Caki2 (cell line): ENCODE data around the gene CAPN2. TPM values are rescaled to one million over a fixed set of nuclear protein-coding genes. Genes with fewer than 3 reads are reported as not detected.
A peak's percentile ranks its signal among the peaks of the same experiment; 100 is the strongest.
"Not testable (repeated sequence)": the region's sequence is repeated elsewhere in the genome, so short reads cannot be mapped to it uniquely, and the experiment has no call there.

Experiments
- DNase-seq: peaks from one replicate; pipeline ENCODE4 v3.0.0-alpha.2; 2015; ENCODE audit warnings: low read depth
- in situ Hi-C: cut with HindIII; loops from 2 replicates; pipeline ENCODE4 v1.10.0; 2016; ENCODE audit warnings: low sequenced_read_pairs, low pct_unique_long_range_greater_than_20kb, mixed read lengths
- total RNA-seq: library from RNA; depleted of rRNA; stranded (reverse); fragments of >200 nt; shearing (Covaris generic); gene quantifications from 2 replicates; pipeline ENCODE4 v1.2.3, GENCODE V29; 2014; ENCODE audit warnings: low replicate concordance

Gene CAPN2
- total RNA-seq, 1 experiment from 2014 or later = 227 TPM

- DNase-seq = no peak
- in situ Hi-C loops = no loop called here
Measured at GRCh38 chr1:223796210-223796609, 83.9 kb downstream of the CAPN2 start.

- in situ Hi-C loops = no loop called here
- DNase-seq = no peak
Measured at GRCh38 chr1:223802032-223802431, 89.7 kb downstream of the CAPN2 start.

- no peak for DNase-seq
- in situ Hi-C loops = no loop called here
Measured at GRCh38 chr1:223802602-223803001, 90.3 kb downstream of the CAPN2 start.

GRCh38 chr1:223803211-223803610 lies 90.9 kb downstream of the CAPN2 start:
- DNase-seq = no peak
- in situ Hi-C loops = no loop called here

DNA sequence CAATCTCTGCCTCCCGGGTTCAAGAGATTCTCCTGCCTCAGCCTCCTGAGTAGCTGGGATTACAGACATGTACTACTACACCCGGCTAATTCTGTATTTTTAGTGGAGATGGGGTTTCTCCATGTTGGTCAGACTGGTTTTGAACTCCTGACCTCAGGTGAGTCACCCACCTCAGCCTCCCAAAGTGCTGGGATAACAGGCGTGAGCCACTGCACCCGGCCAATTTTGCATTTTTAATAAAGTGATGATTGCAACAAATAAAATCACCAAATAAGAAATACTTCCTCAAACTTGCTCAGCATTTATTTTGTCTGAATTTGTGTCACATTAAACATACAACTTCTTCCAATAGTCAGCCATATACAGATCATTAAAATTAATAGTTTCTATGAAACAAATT lies 97.6 kb downstream of the CAPN2 start:
- peak; percentile 58 for DNase-seq
- in situ Hi-C loops = not testable (repeated sequence)

DNA sequence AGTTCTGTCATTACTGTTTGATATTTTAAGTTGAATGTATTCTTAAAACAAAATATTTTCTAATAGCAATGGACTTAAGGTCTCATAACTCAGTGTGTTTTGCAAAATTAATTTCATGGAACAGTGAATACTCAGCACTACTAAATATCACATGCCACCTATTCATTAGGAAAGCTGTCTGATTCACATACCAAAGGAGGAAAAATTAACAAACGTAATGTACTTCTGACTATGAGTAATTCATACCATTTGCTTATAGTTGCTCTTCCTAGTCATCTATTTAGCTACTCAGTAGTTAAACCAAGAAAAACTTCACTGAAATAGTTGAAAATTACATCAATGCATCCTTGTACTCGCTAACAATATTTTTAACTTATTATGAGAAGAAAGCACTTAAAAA lies 98.2 kb downstream of the CAPN2 start:
- in situ Hi-C loops = no loop called here
- DNase-seq = peak; percentile 78

GRCh38 chr1:223811634-223812101 lies 99.3 kb downstream of the CAPN2 start:
- in situ Hi-C loops = no loop called here
- DNase-seq = peak; percentile 60

GRCh38 chr1:223813645-223814044 lies 101.3 kb downstream of the CAPN2 start:
- DNase-seq = no peak
- in situ Hi-C loops = no loop called here

DNA sequence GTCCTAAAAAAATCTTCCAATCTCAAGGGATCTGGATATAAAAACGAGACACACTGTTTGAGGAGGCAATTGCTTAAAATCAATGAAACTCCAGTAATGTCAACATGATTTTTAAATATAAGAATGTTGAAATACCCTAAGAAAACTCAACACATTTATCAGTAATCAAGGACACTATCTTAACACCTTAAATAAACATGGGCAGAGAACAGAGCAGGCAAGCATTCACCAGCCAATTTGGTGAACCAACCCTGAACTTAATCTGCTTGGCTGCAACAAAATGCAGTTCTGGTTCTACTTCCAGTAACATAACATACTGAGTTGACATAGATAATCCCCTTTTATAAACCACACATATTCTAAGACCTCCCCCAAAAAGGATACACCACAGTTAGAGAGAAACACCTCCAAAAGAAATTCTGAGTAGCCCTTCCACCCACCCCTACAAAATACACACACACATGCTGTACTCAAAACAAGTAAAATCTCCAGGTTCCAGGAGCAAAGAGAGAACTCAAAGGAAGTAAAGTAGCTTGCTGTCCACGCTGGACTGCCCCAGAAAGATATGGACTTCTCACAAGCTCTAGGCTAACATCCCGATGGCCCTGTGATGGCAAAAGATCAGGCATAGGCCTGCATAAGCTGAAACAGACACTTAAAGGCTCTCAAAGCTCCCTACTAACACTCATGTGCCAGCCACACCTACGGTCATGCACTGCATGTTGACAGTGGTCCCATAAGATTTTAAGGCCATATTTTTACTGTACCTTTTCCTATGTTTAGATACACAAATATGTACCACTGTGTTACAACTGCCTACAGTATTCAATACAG lies 102.9 kb downstream of the CAPN2 start:
- DNase-seq = no peak
- in situ Hi-C loops = no loop called here

- DNase-seq = no peak
- in situ Hi-C loops = no loop called here
Measured at GRCh38 chr1:223815865-223816264, 103.5 kb downstream of the CAPN2 start.

GRCh38 chr1:223817265-223817664 lies 104.9 kb downstream of the CAPN2 start:
- DNase-seq, in situ Hi-C loops: not testable (repeated sequence)

DNA sequence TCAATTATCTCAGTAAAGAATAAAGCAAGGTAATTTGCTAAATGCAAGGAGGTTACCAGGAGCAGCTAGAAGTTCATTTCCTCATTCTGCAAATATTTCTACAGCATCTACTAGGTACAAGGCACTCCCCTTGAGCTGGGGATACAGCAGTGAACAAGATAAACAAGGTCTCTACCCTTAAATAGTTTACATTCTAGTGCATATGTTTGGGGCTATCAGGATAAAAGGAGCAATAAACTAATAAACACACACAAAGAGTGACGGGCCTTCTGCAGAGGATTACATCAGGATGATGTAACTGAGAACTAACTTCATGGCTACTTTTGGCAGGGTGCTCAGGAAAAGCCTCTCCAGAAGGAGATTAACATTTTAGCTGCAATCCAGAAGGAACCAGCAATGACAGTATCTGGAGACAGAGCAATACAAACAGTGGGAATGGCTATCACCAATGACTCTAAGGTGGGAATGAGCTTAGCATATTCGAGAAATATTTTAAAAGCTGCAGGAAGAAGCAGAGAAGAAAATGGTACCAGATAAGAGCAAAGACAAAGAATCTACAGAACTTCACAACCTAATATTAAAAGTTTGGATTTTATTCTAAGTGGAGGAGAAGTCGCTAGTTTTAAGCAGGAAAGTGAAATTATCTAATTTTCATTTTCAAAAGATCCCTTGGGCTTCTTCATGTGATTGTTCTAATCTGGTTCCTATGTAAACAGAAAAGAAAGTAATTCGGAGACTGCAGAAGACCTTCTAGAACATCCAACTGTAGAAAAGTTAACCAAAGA lies 107.6 kb downstream of the CAPN2 start:
- no peak for DNase-seq
- in situ Hi-C loops = no loop called here

DNA sequence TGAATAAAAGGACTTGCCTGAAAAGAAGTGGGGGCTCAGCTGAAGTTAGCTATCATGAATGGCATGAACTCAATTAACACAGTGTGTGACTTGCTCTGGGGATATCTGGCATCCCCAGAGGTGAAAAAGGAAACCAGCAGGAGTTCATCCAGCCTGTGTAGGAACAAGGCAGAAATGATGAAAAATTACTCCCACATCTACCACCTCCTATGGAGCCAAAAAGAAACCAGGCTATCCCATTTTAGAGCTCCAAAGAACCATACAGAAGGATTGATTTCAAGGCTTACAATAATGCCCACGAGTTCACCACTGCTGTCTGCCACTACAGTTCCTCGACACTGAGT lies 108.1 kb downstream of the CAPN2 start:
- no peak for DNase-seq
- in situ Hi-C loops = no loop called here

- in situ Hi-C loops = no loop called here
- no peak for DNase-seq
Measured at GRCh38 chr1:223820971-223821370, 108.6 kb downstream of the CAPN2 start.

- in situ Hi-C loops = no loop called here
- DNase-seq = no peak
Measured at GRCh38 chr1:223824287-223824686, 111.9 kb downstream of the CAPN2 start.

- DNase-seq = no peak
- in situ Hi-C loops = no loop called here
Measured at GRCh38 chr1:223824712-223825111, 112.4 kb downstream of the CAPN2 start.
